GM19397 (cell line): ENCODE results near the gene PHPT1.
"Not testable (repeated sequence)": the region's sequence is repeated elsewhere in the genome, so short reads cannot be mapped to it uniquely, and the experiment has no call there.

Experiments used
- ATAC-seq: cut with Tn5 transposase; IDR thresholded peaks from one replicate; pipeline ENCODE4 v1.9.1; 2021; ENCODE audit warnings: mild to moderate bottlenecking, moderate library complexity; ENCODE audit not compliant: unreplicated experiment

Gene PHPT1

DNA sequence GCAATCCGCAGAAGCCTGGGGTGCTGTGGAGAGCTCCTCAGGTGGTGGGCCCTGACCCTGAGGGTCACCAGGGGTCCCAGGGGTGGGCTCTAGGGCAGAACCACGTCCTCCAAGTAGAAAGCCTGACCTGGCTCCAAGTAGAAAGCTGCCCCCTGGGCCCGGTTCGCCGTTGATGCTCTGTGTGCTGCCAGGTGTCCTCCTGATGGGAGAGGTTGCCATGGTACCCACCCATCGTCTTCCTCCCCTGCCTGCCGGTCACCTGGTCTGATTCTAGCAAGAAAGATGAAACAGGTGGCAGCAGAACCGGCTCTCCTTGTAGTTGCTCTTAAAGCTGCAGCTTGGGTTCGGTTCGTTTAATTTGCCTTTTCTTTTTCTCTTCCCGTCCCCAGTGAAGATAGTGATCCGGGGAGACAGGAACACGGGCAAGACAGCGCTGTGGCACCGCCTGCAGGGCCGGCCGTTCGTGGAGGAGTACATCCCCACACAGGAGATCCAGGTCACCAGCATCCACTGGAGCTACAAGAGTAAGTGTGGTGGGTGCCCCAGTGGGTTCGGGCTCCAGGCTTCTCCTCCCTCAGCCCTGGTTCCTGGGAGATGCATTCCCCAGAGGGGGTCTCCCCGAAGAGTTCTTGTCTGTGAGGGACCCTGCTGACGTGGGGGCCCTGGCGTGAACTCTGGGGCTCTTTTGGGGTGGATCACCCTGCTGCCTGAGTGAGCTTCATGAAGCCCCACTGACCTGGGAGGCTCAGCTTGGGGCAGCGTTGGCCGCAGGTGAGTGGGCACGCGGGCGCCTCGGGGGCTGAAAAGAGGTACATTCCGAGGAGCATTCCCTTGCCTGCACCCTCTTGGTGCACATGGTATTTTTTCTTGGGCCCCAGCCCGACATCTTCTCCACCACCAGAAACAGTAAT is 25.8 kb upstream of the PHPT1 start:
- no peak for ATAC-seq

GRCh38 chr9:136824496-136825225 is 24.5 kb upstream of the PHPT1 start:
- ATAC-seq = no peak

- ATAC-seq = no peak
Observed at GRCh38 chr9:136825295-136826187, 23.7 kb upstream of the PHPT1 start.

- no peak for ATAC-seq
Observed at GRCh38 chr9:136826188-136826541, 23.0 kb upstream of the PHPT1 start.

GRCh38 chr9:136826703-136827582 is 22.3 kb upstream of the PHPT1 start:
- no peak for ATAC-seq

DNA sequence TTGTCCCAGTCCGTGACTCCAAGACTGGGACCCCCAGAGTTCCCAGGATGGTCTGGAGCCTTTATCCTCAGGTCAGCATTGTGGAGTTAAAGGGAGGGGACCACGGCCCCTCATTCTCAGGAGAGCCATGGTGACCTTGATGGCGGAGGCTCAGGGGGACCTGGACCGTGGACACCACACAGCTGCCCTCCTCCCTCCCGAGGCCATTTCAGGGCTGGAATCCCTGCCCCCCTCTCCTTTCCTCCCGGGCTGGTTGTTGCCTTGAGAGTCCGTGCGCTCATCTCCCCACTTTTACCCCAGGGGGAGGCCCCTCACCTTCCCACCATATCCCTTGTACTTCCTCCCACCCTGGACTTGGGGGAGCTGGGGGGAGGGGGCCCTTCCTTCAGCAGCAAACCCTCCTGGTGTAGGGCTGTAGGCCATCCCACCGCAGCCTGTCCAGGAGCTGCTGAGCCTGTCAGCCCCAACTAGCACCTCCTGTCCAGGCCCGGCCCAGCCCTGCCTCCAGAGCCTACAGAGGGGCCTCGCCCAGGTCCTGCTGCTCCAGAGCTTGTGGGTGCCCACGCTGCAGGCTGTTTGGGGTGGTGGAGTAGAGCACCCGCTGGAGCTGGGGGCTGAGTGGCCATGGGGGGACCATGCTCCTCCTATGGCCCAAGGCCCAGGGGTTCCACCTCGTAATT is 21.3 kb upstream of the PHPT1 start:
- ATAC-seq = no peak

DNA sequence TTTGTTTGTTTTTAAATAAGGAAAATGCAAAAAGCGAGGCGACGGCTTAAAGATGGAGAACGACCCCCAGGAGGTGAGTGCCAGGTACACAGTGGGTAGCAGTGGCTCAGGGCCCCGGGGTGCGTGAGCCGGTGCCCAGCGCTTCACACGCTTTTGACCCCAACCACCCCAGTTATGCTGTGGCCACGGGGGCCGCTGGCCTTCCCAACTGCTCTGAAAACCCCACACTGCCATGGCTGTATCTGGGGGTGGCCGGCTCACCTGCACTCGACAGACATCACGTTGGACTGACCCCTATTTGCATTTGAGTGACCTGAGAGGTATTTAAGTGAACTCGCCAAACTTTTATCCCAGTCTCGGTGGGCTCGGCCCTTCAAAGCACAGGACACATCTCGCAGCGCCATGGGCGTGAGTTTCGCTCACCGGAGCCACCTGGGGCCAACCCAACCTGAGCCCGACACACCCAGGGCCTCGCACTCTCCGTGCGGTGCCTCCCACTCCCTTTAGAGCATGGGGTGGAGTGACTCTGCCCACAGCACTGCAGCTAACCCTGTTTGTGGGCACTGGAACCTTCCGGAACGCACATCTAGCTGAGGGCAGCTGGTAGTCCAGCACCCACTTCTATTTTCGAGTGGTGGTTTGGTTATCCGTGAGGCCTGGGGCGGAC is 20.6 kb upstream of the PHPT1 start:
- no peak for ATAC-seq

GRCh38 chr9:136829412-136829811 is 19.8 kb upstream of the PHPT1 start:
- ATAC-seq = no peak

- no peak for ATAC-seq
Observed at GRCh38 chr9:136829981-136830885, 19.0 kb upstream of the PHPT1 start.

GRCh38 chr9:136831002-136831719 is 18.0 kb upstream of the PHPT1 start:
- no peak for ATAC-seq

GRCh38 chr9:136831720-136832104 is 17.5 kb upstream of the PHPT1 start:
- ATAC-seq = no peak

DNA sequence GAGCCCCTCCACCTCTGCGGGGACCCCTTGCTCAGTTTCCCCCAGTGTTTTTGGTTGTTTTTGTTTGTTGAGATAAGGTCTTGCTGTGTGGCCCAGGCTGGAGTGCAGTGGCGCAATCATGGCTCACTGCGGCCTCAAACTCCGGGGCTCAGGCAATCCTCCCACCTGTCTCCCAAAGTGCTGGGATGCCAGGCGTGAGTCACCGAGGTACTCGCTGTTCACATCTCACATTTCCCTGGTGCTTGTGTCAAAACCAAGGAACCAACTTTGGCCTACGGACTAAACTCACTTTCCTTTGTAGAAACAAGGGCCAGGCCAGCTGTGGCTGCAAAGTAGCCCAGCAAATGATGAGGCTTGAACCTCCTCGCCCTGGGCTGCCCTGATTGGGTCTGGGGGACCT is 16.6 kb upstream of the PHPT1 start:
- no peak for ATAC-seq

DNA sequence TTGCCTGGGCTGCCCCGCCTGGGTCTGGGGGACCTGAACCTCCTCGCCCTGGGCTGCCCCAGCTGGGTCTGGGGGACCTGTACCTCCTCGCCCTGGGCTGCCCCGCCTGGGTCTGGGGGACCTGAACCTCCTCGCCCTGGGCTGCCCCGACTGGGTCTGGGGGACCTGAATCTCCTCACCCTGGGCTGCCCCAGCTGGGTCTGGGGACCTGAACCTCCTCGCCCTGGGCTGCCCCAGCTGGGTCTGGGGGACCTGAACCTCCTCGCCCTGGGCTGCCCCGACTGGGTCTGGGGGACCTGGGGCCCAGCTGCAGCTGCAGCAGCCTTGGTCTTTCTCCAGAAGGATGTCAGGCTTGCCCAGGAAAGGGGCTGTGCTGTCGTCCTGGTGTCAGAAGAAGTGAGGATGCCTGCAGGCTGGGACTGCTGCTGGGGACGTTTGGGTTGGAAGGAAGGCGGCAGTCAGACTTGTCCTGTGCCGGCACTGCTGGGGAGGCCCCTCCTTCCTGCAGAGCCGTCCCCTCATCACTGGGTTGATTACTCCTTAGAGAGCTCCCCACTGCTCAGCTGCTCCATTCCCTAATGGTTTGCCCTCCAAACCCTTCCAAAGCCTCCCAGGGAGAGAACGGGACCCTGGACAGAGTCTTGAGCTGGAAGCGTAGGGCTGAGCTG is 15.7 kb upstream of the PHPT1 start:
- ATAC-seq = not testable (repeated sequence)

GRCh38 chr9:136835162-136835931 is 13.9 kb upstream of the PHPT1 start:
- no peak for ATAC-seq

DNA sequence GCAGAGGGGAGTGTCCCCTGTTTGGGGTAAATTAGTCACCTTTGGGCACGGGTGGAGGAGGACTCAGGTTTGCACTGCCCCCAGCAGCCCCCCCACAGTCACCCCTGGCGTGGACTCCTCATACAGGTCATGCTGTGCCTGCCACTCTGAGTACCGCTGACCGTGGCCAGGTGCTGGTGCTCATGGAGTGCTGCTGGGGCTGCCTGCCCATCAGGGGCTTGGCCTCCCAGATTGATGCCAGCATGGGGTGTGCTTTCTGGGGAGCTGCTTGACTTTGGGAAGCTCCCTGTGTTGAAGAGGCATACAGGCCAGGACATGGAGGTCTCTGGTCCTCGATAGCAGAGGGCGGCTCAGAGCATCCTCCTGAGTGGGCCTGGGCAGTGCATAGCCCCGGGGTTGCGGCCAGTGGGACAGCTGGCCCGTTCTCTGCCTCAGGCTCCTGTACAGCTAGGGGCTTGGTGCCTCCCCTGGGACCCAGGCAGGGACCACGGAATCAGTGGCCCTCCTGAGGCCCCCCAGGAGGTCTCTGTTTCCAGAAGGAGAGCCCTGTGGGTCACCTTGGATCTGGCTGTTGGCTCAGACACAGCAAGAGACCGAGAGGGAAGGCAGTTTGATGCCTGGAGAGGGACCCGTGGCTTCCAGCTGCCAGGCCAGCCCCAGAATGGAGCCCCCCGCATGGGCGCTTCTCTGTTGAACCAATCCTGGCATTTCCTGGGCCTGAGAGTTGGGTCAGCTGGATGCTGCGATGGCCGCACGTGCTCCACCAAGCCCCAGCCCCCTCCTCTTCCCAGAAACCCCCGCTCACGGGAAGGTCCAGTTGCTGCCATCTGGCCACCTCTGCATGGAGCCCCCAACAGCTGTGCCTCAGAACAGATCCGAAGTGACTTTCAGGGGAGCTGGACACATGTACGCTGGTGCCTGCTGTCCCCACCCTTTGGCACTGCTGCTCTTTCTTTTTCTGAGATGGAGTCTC is 13.0 kb upstream of the PHPT1 start:
- ATAC-seq = no peak
